ENCODE measurements around the gene UBASH3A.

UBASH3A gene

DNA sequence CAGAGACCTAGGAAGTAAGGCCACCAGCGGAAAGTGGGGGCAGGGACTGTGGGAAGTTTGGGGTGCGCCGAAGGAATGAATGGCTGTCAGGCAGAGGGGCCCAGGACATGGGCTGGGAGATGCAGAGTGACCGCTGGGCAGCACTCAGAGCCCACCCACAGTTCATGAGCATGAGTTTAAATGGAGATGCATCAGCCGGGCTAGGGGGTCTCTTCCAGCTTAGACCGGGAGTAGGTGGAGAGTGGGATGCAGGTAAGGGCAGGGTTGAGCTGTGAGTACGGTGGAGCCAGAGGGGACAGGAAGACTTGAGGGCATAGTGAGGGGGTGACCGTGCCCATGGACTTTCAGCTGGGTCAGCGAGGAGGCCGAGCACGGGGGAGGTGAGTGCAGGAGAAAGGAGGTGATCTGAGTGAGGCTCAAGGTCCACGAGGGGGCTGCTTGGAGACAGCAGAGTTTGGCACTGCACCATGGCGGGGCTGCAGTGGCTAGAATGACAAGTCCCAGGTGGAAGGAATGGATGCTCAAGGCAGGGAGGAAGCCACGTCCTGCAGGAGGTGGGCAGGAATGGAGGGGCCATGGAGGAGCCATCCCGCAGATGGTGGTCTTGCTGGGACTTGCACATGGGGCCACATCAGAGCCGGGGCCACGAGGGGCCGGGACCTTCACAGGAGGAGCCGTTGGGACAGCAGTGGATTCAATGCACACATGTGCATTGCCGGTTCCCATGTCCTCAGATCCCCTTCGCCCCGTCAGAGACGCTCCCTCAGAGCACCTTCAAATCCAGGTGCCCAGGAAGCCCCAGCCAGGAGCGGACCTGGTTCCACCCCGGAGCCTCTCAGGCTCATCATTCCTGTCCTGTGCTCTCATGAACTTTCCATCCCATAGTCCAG is 34.9 kb downstream of the UBASH3A start:
- no peak overlapping the region for H3K4me3 Mint-ChIP-seq
- peaks cover 41% of the 10 kb centered on the region for H3K36me3 Mint-ChIP-seq
- no peaks in the 10 kb centered on the region for H3K9me3 Mint-ChIP-seq
- H3K4me1 Mint-ChIP-seq: peaks cover 62% of the 10 kb centered on the region
- peak overlapping the region; percentile 77 for H3K27ac Mint-ChIP-seq
- no peaks in the 10 kb centered on the region for H3K27me3 Mint-ChIP-seq

DNA sequence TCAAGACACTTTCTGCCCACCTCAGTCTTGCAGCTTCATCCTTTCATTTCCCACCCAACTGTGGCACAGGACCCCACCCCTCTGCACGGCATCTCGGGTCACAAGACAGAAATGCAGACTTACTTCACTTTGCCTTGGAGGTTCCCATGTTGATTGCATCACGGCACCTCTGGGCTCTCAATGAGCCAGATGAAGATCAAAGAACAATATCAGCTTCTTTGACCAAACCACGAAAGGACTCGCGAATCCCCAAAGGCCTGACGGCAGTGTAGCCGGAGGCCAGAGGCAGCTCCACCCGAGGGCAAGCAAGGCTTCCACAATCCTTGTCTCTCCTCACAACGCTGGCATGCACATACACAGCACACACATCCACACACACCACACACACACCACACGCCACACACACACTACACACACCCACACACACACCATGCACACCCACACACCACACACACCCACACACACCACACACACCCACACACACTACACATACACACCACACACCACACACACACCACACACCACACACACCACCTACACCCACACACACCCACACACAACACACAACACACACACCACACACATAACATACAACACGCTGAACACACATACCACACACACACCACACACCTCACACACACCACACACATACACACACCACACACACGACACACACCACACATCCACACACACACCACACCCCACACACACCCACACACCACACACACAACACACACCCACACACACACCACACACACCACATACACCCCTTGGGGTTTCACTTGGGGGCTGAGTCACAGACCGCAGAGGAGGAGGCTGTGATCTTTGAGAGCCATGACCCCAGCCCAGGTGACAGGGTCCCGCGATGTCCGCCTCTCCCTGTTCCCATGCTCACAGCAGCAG is 35.8 kb downstream of the UBASH3A start:
- Mint-ChIP-seq H3K27ac (peak overlapping the region; percentile 69), H3K4me3 (no peak overlapping the region), H3K4me1 (peaks cover 58% of the 10 kb centered on the region), H3K27me3 (no peaks in the 10 kb centered on the region), H3K36me3 (peaks cover 38% of the 10 kb centered on the region), H3K9me3 (no peaks in the 10 kb centered on the region)

DNA sequence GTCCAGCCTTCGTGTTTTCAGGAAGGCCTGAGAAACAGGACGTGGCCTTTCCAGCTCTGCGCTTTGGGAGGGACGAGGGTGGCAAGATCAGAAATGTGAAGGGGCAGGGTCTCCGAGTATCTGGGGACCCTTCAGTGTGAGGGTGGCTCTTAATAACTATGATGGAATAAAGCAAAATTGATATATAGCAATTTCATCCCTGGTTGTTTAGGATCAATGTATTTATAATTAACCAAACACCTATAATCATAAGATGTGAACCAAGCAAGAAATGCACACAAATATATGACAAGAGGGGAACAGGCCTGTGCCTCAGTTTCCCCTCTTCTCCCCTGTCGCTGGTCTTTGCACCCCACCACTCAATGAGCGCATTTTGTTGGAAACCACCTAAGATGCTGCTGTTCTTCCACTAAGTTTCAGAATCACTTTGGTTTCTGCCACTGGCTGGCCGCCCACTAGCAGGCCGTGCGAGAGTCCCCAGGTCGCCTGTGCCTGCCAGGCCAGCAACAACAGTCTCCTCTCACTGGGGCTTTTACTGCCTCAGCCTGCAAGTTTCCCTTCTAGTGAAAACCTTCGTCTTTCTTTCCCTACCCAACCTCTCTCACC is 36.6 kb downstream of the UBASH3A start:
- peak overlapping the region; percentile 19 for H3K27ac Mint-ChIP-seq
- H3K9me3 Mint-ChIP-seq: no peaks in the 10 kb centered on the region
- H3K4me1 Mint-ChIP-seq: peaks cover 50% of the 10 kb centered on the region
- no peak overlapping the region for H3K4me3 Mint-ChIP-seq
- H3K36me3 Mint-ChIP-seq: peaks cover 34% of the 10 kb centered on the region
- H3K27me3 Mint-ChIP-seq: no peaks in the 10 kb centered on the region

DNA sequence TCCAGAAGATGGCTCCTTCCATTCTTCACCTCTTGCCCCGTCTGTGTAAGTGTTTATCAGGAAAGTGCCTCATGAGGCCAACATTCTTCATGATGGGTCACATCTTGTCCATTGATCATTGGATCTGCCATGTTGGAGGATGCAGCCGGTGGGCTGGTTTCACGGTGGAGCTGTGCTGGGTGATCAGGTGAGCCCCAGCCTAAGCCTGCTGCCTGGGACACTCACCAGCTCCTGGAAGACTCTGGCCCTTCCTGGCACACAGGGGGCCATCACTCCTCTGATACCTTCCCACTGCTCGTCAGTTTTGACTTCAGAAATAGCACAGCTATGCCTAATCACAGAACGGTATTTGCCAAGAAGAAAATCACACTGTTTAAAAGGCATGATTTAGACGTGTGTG is 38.3 kb downstream of the UBASH3A start:
- Mint-ChIP-seq H3K4me3 (no peak overlapping the region), H3K27me3 (no peaks in the 10 kb centered on the region), H3K9me3 (no peaks in the 10 kb centered on the region), H3K36me3 (peaks cover 33% of the 10 kb centered on the region), H3K27ac (peak overlapping the region; percentile 60), H3K4me1 (peaks cover 46% of the 10 kb centered on the region)

DNA sequence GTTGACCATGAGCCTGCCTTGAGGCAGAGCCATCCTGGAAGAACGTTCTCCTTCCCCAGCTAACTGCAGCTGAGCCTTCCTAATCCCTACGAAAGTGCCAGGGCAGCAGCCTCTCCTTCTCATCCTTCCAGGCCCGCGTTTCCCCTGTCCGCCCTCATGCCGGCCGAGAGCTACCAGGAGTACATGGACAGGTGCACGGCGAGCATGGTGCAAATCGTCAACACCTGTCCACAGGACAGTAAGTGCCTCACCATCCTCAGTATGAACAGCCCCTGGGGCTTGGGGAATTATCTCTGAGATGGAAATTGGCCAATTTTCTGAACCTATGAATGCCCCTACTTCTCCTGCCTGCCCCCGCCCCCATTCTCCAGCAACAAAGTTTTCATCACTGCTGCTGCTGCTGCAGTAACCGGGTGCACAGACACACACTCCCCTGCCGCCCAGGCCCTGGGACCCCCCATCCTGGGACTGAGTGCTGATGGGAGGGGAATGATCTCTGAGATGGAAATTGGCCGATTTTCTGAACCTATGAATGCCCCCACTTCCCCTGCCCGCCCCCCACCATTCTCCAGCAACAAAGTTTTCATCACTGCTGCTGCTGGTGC is 39.6 kb downstream of the UBASH3A start:
- Mint-ChIP-seq H3K9me3 (no peaks in the 10 kb centered on the region), H3K27ac (peak overlapping the region; percentile 81), H3K4me3 (no peak overlapping the region), H3K36me3 (peaks cover 29% of the 10 kb centered on the region), H3K27me3 (no peaks in the 10 kb centered on the region), H3K4me1 (peaks cover 46% of the 10 kb centered on the region)

DNA sequence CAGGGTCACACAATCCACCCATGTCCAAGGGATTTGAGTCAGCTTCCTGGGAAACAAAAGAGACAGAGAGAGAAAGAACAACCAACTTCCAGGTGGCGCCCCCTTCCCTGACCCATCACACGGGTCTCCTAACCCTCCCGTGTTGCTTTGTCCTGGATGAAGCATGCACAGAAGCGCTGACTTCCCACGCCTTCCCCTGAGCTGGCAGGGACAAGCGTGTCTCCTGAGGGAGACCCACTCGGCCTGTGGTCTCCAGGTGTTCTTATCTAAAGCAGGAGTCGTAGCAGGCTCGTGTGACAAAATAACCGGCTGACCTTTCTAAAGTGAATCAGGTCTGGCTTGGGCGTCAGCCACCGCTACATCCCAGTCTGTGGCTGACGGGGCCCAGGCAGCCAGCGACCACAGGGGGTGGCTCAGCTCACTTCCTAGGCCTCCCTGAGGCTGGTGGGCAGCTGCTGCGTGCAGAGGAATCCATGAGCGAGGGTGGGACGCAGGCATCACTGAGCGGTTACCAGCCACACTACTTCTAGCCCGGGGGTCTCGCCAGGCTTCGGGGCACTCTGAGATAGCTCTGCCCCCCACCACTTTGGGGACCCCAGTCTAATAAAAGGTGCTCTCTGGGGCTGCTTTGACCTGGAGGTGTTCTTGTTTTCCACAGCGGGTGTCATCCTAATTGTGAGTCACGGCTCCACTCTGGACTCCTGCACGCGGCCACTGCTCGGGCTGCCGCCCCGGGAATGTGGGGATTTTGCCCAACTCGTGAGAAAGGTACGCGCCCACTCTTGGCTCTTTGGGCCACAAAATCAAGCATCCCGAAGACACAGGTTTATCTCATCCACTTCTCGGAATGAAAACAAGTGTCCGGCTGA is 40.4 kb downstream of the UBASH3A start:
- no peaks in the 10 kb centered on the region for H3K9me3 Mint-ChIP-seq
- H3K27ac Mint-ChIP-seq: peak overlapping the region; percentile 81
- no peak overlapping the region for H3K4me3 Mint-ChIP-seq
- H3K36me3 Mint-ChIP-seq: peaks cover 25% of the 10 kb centered on the region
- no peaks in the 10 kb centered on the region for H3K27me3 Mint-ChIP-seq
- H3K4me1 Mint-ChIP-seq: peaks cover 44% of the 10 kb centered on the region

DNA sequence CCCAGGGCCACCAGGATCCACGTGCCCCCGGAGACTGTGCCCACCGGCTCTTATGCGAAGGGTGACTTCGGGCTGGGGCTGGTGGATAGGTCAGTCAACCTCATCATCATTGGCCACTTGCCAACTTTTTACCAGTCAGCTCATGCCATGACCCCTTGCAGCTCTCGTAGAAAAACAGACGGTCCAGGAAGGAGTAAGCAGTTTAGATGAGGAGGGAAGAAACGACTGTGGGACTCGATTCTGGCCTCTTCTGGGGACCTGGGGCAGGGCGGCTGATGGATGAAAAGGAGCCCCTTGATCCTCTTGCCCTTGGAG is 41.0 kb downstream of the UBASH3A start:
- peaks cover 24% of the 10 kb centered on the region for H3K36me3 Mint-ChIP-seq
- no peak overlapping the region for H3K27ac Mint-ChIP-seq
- H3K27me3 Mint-ChIP-seq: no peaks in the 10 kb centered on the region
- H3K9me3 Mint-ChIP-seq: no peaks in the 10 kb centered on the region
- no peak overlapping the region for H3K4me3 Mint-ChIP-seq
- H3K4me1 Mint-ChIP-seq: peaks cover 43% of the 10 kb centered on the region

DNA sequence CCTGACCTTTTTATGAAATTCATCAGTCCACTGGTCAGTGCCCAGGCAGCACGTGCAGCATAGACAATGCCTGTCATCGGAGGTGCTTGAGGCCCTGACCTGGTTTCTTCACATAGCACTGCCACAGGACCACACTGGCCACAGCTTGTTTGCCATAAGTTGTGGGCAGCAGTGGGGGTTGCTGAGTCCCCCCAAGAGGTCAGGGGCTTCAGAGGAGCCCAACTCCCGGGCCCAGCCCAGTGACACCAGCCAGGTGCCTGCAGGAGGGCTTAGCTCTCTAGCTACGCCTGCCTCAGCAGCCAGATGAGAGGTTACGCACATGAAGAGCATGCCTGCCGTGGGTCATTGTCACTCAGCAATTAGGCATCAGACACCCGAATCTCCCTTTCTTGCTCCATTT is 41.6 kb downstream of the UBASH3A start:
- Mint-ChIP-seq H3K36me3 (peaks cover 24% of the 10 kb centered on the region), H3K4me1 (peaks cover 44% of the 10 kb centered on the region), H3K9me3 (no peaks in the 10 kb centered on the region), H3K27ac (no peak overlapping the region), H3K4me3 (no peak overlapping the region), H3K27me3 (no peaks in the 10 kb centered on the region)

DNA sequence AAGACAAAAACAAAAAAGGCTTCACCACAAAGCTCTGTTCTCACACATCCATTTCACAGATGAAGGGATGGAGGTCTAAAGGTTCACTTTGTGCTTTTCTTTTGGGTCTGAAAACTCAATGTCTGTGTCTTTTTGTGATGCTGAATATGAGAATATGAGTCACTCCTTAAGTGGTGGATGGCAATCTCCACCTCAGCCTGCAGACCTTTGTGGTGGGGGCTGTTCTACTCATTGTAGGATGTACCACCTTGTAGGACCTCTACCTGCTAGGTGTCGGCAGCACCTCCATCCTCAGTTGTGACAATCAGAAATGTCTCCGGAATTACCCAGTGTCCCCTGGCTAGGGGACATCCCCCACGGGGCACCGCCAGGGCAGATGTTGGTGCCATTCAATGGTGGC is 42.8 kb downstream of the UBASH3A start:
- Mint-ChIP-seq H3K9me3 (no peaks in the 10 kb centered on the region), H3K27me3 (no peaks in the 10 kb centered on the region), H3K36me3 (peaks cover 16% of the 10 kb centered on the region), H3K4me1 (peaks cover 41% of the 10 kb centered on the region), H3K4me3 (no peak overlapping the region), H3K27ac (peak overlapping the region; percentile 17)

DNA sequence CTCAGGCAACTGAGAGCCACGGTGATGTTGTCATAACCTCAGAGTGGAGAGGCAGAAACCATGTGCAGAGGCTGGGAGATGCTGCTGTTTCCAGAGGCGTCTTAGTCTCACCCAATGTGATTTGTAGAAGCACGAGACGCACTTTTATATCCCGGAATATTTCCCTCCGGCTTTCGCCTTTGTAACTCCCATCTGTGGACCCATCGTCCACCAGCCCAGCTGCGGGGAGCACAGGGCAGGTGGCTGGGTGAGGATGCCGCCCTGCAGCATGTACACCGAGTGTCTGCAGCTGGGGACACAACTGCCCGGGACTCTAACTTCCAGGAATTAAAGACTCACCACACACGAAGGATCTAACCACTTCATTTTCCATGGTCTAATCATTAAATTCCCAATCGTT is 43.5 kb downstream of the UBASH3A start:
- Mint-ChIP-seq H3K4me1 (peaks cover 41% of the 10 kb centered on the region), H3K9me3 (no peaks in the 10 kb centered on the region), H3K27me3 (no peaks in the 10 kb centered on the region), H3K36me3 (peaks cover 13% of the 10 kb centered on the region), H3K27ac (no peak overlapping the region), H3K4me3 (no peak overlapping the region)

DNA sequence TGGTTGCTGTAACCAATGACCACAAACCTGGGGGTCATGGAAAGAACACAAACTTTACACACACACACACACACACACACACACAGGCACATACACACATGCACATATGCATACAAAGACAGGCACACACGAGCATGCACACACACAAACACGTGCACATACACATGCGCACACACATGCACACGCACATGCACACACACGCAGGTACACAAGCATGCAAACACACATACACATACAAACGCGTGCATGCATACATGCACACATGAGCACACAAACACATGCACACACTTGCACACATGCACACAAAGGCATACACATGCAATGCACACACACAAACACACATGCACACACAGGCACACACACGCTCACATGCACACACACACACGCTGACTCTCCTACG is 44.0 kb downstream of the UBASH3A start:
- Mint-ChIP-seq H3K36me3 (peaks cover 13% of the 10 kb centered on the region), H3K4me1 (peaks cover 41% of the 10 kb centered on the region), H3K4me3 (no peak overlapping the region), H3K27ac (no peak overlapping the region), H3K9me3 (no peaks in the 10 kb centered on the region), H3K27me3 (no peaks in the 10 kb centered on the region)

DNA sequence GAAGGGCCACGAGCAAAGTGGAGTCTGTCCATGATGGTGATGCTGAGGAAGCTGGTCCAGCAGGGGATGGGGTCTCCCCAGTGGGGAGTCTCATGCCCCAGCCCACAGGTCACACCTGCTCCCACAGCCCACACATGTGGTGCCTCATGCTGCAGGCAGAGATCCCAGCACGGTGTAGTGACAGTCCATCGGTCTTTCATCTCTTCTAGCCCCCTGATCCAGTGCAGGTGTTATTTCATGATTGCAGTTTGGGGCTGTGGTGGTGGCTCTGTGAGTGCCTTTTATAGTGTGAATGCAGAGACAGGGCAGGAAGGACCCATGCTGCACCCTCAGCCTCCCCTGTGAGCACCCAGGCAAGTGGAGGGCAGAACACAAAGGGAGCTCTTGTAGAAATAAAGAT is 45.0 kb downstream of the UBASH3A start:
- Mint-ChIP-seq H3K27ac (no peak overlapping the region), H3K4me3 (no peak overlapping the region), H3K27me3 (no peaks in the 10 kb centered on the region), H3K9me3 (no peaks in the 10 kb centered on the region), H3K4me1 (peaks cover 43% of the 10 kb centered on the region), H3K36me3 (peaks cover 13% of the 10 kb centered on the region)

DNA sequence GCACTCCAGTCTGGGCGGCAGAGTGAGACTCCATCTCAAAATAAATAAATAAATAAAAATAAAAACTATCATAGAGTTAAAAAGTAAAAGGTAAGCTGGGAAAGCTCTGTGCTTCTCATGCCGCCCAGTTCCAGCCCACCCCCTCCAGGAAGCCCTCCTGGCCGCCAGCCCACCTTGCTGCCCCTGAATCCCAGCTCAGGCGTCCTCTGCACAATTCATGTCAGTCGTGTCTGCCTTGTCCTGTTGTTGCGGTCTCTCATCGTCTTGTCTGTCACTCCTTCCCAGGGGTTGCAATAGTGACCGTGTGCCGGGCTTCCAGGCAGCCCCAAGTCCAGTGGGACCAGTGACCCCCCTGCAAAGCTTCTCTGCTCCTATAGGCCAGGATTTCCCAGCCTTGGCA is 48.2 kb downstream of the UBASH3A start:
- Mint-ChIP-seq H3K4me3 (no peak overlapping the region), H3K36me3 (peaks cover 4% of the 10 kb centered on the region), H3K4me1 (peaks cover 45% of the 10 kb centered on the region), H3K27ac (peak overlapping the region; percentile 74), H3K9me3 (no peaks in the 10 kb centered on the region), H3K27me3 (no peaks in the 10 kb centered on the region)

DNA sequence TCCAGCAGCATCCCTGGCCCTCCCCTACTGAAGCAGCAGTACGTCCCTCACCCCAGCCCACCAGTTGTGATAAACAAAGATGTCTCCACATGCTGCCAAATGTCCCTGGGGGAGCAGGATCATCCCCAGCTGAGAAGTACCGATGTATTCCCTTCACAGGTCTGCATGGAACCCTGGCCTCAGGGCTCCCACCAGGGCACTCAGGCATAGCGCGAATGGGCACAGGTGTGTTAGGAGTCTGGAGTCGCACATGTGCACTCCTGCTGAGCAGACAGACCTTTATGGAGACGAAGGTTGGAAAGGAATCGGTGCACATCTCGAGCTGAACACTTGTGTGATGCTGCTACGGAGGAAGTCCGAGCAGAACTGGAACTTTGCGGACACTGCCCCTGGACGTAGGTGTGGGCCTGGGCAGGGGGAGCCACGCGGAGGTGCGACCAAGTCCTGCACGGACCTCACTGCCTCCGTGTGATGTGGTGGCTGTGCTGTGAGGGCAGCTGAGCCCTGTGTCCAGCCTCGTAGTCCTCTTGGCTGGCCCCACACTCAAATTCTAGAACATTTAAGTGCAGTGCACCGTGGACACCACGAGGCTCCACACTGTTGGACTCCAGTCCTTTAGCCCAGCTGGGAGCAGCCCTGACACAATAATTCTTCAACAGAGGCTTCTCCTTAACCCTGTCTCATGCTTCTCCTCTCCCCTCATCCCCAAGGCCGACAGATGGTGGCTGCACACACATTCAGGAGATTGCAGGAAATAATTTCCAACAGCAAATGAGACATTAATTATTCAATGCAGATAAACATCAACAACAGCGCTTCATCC is 48.9 kb downstream of the UBASH3A start:
- Mint-ChIP-seq H3K4me1 (peaks cover 48% of the 10 kb centered on the region), H3K4me3 (no peak overlapping the region)

More for the DNA sequence above, 48.9 kb downstream of the UBASH3A start:
- no peaks in the 10 kb centered on the region for H3K27me3 Mint-ChIP-seq
- H3K9me3 Mint-ChIP-seq: no peaks in the 10 kb centered on the region
- no peak overlapping the region for H3K27ac Mint-ChIP-seq
- H3K36me3 Mint-ChIP-seq: peaks cover 4% of the 10 kb centered on the region

Data from activated naive CD4-positive, alpha-beta T cell treated with anti-CD3 and anti-CD28 coated beads, Interleukin-2, amount 50 U/mL, for 24 hours (primary cell).